AG09309 (cell line): ENCODE data around the gene MEIS1.

ENCODE experiments used
- DNase-seq: peaks from one replicate; pipeline ENCODE4 v3.0.0-alpha.2; 2010; ENCODE audit warnings: low read depth
- H3K4me3 ChIP-seq: 2 replicates; pipeline ENCODE4 v1.5.1; 2011; ENCODE audit warnings: mild to moderate bottlenecking, low read depth, low read length, moderate library complexity; ENCODE audit not compliant: control insufficient read depth
- CTCF ChIP-seq: IDR thresholded peaks from 2 replicates; pipeline ENCODE4 v1.5.1; 2011; ENCODE audit warnings: mild to moderate bottlenecking, low read depth, low read length, inconsistent platforms; ENCODE audit not compliant: insufficient read depth, control insufficient read depth; ENCODE audit errors: missing control alignments

Gene MEIS1

GRCh38 chr2:66469214-66469902 lies 34.4 kb downstream of the MEIS1 start:
- TF ChIP-seq CTCF: no peak
- no peak overlapping the region for H3K4me3 ChIP-seq
- DNase-seq: no peak

- TF ChIP-seq CTCF: no peak
- H3K4me3 ChIP-seq: no peak overlapping the region
- no peak for DNase-seq
Measured at GRCh38 chr2:66470199-66470598, 35.3 kb downstream of the MEIS1 start.

DNA sequence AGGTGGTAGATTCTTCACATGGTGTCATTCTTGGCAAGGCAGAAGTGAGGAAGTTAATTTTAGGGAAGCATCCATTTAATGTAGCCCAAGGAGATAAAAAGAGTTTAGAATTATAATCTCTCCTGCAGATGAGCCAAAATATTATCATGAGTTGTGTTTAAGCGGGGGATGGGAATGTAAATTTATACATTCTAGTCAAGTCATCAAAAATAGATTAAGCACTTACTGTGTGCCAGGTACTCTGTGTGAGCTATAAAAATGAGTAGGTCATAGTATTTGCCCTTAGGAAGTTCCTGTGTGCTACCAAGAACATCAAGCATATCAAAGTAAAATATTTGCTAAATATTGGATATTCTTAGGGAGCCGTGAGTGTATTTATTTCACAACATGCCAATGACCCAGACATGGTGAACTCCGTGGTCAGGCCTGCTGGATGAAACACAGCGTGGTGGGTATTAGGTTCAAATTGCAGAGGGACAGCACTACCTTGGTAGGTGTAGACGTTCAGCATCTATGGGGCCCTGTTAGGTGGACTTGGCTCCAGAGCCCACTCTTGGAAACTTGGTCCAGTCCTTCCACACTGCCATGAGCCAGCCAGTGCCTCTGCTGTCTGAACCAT lies 37.4 kb downstream of the MEIS1 start:
- no peak for DNase-seq
- no peak for TF ChIP-seq CTCF
- no peak overlapping the region for H3K4me3 ChIP-seq

- TF ChIP-seq CTCF: no peak
- no peak for DNase-seq
- H3K4me3 ChIP-seq: no peak overlapping the region
Measured at GRCh38 chr2:66477135-66477842, 42.4 kb downstream of the MEIS1 start.

DNA sequence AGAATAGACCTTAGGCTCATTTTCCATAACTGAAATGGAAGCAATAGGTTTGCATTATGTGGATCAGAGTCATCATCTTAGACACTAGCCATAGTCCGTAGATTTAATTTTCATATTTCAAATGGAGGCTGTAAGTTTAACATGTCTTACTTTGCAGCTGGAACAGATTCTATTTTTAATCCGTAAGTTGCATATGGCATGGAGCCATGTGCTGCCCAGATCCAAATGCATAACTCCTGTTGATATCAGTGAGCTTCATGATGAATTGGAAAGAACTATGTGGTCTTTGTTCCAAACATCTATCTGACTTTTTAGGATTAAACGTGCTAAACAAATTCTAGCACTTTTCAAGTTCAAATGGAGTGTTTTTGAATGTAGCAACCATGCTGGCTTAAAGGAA lies 43.4 kb downstream of the MEIS1 start:
- no peak for TF ChIP-seq CTCF
- DNase-seq: no peak
- H3K4me3 ChIP-seq: no peak overlapping the region

DNA sequence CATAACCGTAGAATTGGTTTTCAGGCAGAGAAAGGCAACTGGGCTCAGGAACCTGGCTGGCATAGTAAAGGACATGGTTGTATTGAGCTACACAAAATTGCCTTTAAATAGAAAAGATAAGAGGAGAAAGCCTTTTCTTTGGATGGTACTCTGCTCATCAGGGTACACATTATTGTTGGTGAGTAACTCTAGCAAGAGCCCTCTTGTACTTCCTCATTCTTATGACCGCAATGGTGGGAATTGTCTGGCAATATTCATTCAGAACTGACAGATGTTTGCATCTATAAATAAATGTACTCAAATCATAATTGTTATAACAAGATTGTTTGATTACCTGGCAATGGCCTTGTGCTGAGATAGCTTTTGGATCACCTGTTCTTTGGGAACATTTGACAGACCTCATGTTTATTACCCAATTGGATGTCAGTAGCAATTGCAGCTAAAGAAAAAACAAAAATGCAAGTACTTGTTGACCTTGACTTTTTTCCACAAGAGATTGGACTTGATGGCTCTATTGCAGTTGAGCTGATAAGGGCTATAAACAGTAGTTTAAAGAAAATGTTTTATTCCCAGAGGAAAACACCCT lies 43.9 kb downstream of the MEIS1 start:
- no peak for DNase-seq

More for the DNA sequence above, 43.9 kb downstream of the MEIS1 start:
- H3K4me3 ChIP-seq: no peak overlapping the region
- TF ChIP-seq CTCF: no peak
